Kidney (tissue), 14 donors: ENCODE data around the gene WDR86. TPM values are rescaled to one million over a fixed set of nuclear protein-coding genes. Genes with fewer than 3 reads are reported as not detected.

Experiments used
- DNase-seq, 5 donors: peaks; one replicate each; pipeline ENCODE4 v3.0.0-alpha.2; 2013 to 2020
- FAIRE-seq: peaks from 2 replicates; lab custom pipeline; 2012; peaks lifted over from hg19 to GRCh38; lab: Jason Lieb, UNC
- H3K27ac ChIP-seq, 2 donors: one replicate each; pipeline ENCODE4 v1.7.0; 2013; ENCODE audit warnings: low read depth in 2 of 2, low read length in 2 of 2, inconsistent platforms in 1 of 2
- H3K27me3 ChIP-seq: one replicate; pipeline ENCODE4 v1.7.1; 2013; ENCODE audit warnings: low read length, inconsistent platforms; ENCODE audit not compliant: control insufficient read depth, insufficient read depth
- H3K36me3 ChIP-seq, 3 donors: one replicate each; pipeline versions ENCODE4 v1.7.0 to v1.7.1; 2013; ENCODE audit warnings: low read length in 3 of 3, control low read depth in 1 of 3, inconsistent platforms in 1 of 3; ENCODE audit not compliant: insufficient read depth in 3 of 3, control insufficient read depth in 2 of 3
- H3K4me1 ChIP-seq, 3 donors: one replicate each; pipeline versions ENCODE4 v1.7.0 to v1.7.1; 2013; ENCODE audit warnings: low read length in 3 of 3, inconsistent platforms in 1 of 3, low read depth in 1 of 3; ENCODE audit not compliant: control insufficient read depth in 2 of 3, insufficient read depth in 2 of 3
- H3K4me3 ChIP-seq, 3 donors: one replicate each; pipeline versions ENCODE4 v1.7.0 to v1.8.1; 2013; ENCODE audit warnings: low read length in 3 of 3, control low read depth in 1 of 3, inconsistent platforms in 1 of 3
- H3K9ac ChIP-seq, 3 donors: one replicate each; pipeline versions ENCODE4 v1.7.0 to v1.7.1; 2013; ENCODE audit warnings: low read length in 3 of 3, control low read depth in 1 of 3, inconsistent platforms in 1 of 3
- H3K9me3 ChIP-seq, 3 donors: one replicate each; pipeline versions ENCODE4 v1.7.0 to v1.7.1; 2013; ENCODE audit warnings: low read length in 3 of 3, control low read depth in 1 of 3, inconsistent platforms in 1 of 3; ENCODE audit not compliant: control insufficient read depth in 2 of 3, insufficient read depth in 1 of 3
- CTCF ChIP-seq: IDR thresholded peaks from 3 replicates; pipeline ENCODE4 v1.5.1; 2012; ENCODE audit warnings: mild to moderate bottlenecking, moderate library complexity, borderline replicate concordance; ENCODE audit not compliant: insufficient read depth; ENCODE audit errors: extremely low read depth
- intact Hi-C: fragments of 100-400 bp; cut with DNase I; formaldehyde crosslinking; loops from one replicate; pipeline ENCODE4 v1.11.1; 2022
- polyA plus RNA-seq: library from polyadenylated mRNA; stranded (reverse); fragments of 350-450 nt; fragmentation: Illumina TruSeq; extraction: RNeasy Lipid Tissue Mini Kit (QIAGEN cat#74804); gene quantifications from one replicate; pipeline ENCODE4 v1.2.3, GENCODE V29; 2014; ENCODE audit warnings: low read depth, low replicate concordance; ENCODE audit not compliant: insufficient read depth
- total RNA-seq: library from RNA; stranded (reverse); fragmentation: NEBNext Ultra II Directional; extraction: Animal tissue kit (Norgen Biotek cat#: 25700); gene quantifications from one replicate; pipeline ENCODE4 v1.2.1, GENCODE V29; 2021
- donor health status: control.
- donor health status: control.
- donor health status: control.
- donor health status: control.
- donor health status: control.
- donor health status: DM: yes; HTN: yes; CAD: no.
- donor health status: Normal renal cell carcinoma (clear cell type).

Gene WDR86
- total and polyA plus RNA-seq, 2 donors from 2014 or later, result 1.8 to 5.9 TPM

GRCh38 chr7:151352512-151352911, 57.3 kb downstream of the WDR86 start:
- no peak overlapping the region for H3K4me3 ChIP-seq
- H3K9me3 ChIP-seq, result no peaks in the 10 kb centered on the region
- intact Hi-C loops, result no loop called here
- peaks cover 11 to 38% (median 37%) of the 10 kb centered on the region in 3 donors for H3K36me3 ChIP-seq
- H3K4me1 ChIP-seq, result peaks cover 0 to 5% (median 4%) of the 10 kb centered on the region in 3 donors
- H3K27ac ChIP-seq, result no peak overlapping the region
- H3K9ac ChIP-seq, result no peak overlapping the region
- no peak for TF ChIP-seq CTCF
- no peaks in the 10 kb centered on the region for H3K27me3 ChIP-seq
- FAIRE-seq, result no peak
- DNase-seq, result no peak

DNA sequence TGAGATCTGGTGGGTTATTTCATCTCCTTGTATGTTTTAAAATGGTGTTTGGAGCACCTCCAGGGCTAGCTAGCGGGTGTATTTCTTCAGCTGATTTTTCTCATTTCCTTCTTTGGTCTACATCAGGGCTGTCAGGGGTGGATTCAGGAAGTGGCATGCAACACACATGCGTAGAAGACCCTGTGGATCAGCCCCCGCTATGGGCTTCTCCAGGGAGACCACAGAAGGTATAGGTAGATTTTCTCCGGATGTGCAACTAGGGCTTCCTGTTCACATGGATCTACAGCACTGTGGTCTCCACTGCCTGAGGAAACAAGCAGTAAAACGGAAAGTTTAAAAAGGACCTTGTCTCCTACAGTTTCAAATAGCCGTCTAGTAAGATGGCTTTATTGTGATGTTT, 57.9 kb downstream of the WDR86 start:
- no peak overlapping the region for H3K27ac ChIP-seq
- no peak for TF ChIP-seq CTCF

DNA sequence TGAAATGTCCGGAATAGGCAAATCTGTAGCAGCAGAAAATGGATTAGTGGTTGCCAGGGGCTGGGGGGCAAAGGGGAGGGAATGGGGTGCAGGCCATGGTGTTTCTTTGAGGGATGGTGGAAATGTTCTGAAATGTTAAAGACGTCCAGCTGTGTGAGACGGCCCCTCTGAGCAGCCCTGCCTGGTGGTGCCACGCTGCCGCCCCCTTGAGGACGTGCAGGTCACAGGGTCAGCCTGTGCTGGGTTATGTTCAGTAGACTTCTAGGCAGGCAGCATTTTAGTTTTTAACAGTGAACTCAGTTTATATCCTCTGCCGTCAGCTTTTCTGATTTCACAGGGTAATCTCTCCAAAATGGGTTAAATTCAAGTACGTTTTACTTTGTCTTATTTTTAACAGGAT, 58.8 kb downstream of the WDR86 start:
- FAIRE-seq (no peak), DNase-seq (no peak)
- H3K27me3 ChIP-seq, result no peaks in the 10 kb centered on the region
- H3K4me3 ChIP-seq, result no peak overlapping the region
- no peak overlapping the region for H3K27ac ChIP-seq
- no peak for TF ChIP-seq CTCF
- peaks cover 11 to 39% (median 31%) of the 10 kb centered on the region in 3 donors for H3K36me3 ChIP-seq
- peaks cover 0 to 11% (median 10%) of the 10 kb centered on the region in 3 donors for H3K4me1 ChIP-seq
- intact Hi-C loops, result no loop called here
- no peaks in the 10 kb centered on the region for H3K9me3 ChIP-seq
- no peak overlapping the region for H3K9ac ChIP-seq

More for the DNA sequence above, 57.9 kb downstream of the WDR86 start:
- Histone ChIP-seq H3K36me3 (peaks cover 11 to 38% (median 37%) of the 10 kb centered on the region in 3 donors), H3K4me1 (peaks cover 0 to 5% (median 4%) of the 10 kb centered on the region in 3 donors), H3K9ac (no peak overlapping the region), H3K4me3 (no peak overlapping the region), H3K9me3 (no peaks in the 10 kb centered on the region), H3K27me3 (no peaks in the 10 kb centered on the region)
- FAIRE-seq (no peak), DNase-seq (no peak)
- intact Hi-C loops, result no loop called here

GRCh38 chr7:151349507-151349853, 60.4 kb downstream of the WDR86 start:
- Histone ChIP-seq H3K27ac (peak overlapping the region; percentile 72 to 94), H3K9me3 (no peaks in the 10 kb centered on the region), H3K36me3 (peaks cover 9 to 31% (median 30%) of the 10 kb centered on the region in 3 donors), H3K9ac (peak overlapping the region in 2 of 3 donors; percentile 39 to 68), H3K27me3 (no peaks in the 10 kb centered on the region), H3K4me1 (peaks cover 0 to 11% (median 11%) of the 10 kb centered on the region in 3 donors), H3K4me3 (peak overlapping the region in 2 of 3 donors; percentile 57 to 60)
- no peak for TF ChIP-seq CTCF
- intact Hi-C loops, result no loop called here
- DNase-seq (no peak), FAIRE-seq (no peak)
